Measurements from ENCODE around the gene NINJ1. TPM values are rescaled to one million over a fixed set of nuclear protein-coding genes. Genes with fewer than 3 reads are reported as not detected.
A peak's percentile ranks its signal among the peaks of the same experiment; 100 is the strongest.

NINJ1 gene
- polyA plus RNA-seq, 1 of the 3 experiments (the other 2 are of a cell fraction): 31.7 TPM

DNA sequence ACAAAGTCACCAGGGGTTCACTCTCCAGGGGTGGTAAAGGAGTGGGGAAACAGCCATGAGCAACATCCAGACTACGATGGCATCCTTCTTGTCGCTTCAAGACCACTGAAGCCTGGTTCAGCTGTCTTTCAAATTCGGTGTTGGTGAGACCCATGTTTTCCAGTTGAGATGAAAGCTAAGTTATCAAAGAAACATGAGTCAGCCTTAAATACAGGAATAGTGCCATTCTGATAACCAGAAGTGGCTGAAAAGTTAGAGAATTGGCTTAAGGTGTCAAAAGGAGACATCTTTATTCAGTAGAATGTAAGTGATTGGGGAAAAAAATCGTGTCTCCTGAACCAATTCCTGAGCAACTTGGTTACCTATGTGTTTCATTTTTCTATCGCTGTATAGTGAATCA, 45.0 kb downstream of the NINJ1 start (continued):
- no peak for TF ChIP-seq ZBTB33 (IDR thresholded peaks at IDR 0.05; ENCODE audit: borderline replicate concordance, low read depth)
- TF ChIP-seq, protein P1, sequence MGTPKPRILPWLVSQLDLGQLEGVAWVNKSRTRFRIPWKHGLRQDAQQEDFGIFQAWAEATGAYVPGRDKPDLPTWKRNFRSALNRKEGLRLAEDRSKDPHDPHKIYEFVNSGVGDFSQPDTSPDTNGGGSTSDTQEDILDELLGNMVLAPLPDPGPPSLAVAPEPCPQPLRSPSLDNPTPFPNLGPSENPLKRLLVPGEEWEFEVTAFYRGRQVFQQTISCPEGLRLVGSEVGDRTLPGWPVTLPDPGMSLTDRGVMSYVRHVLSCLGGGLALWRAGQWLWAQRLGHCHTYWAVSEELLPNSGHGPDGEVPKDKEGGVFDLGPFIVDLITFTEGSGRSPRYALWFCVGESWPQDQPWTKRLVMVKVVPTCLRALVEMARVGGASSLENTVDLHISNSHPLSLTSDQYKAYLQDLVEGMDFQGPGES (IDR thresholded peaks at IDR 0.05; ENCODE audit: low read depth, low read length): no peak
- no peak for TF ChIP-seq NFIC (IDR thresholded peaks at IDR 0.05; ENCODE audit: borderline replicate concordance)

DNA sequence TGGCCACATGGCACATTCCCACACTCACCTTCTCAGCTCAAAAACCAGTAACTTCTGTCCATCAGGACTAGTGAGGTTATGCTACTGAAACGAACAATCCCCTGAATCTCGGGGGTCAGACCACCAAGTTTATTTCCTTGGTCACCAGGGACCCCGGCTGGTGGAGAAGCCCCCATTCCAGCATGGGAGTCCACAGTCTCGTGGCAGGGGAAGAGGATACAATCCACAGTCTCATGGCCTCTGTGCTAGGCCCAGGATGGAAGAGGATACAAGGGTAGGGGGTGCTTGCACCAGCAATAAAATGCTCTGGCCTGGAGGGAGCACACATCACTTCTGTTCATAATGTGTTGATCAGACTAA, 45.4 kb downstream of the NINJ1 start:
- 42% methylated on average over 4 of the region's 4 CpGs for WGBS (ENCODE audit: low lambda C conversion rate)
- no peaks in the 10 kb centered on the region for H4K20me1 ChIP-seq (ENCODE audit: insufficient read depth)
- H3K79me2 ChIP-seq (ENCODE audit: insufficient read depth): no peaks in the 10 kb centered on the region
- H3K36me3 ChIP-seq (replicated peaks in 1 of 2; ENCODE audit: control insufficient read depth in 1 of 2, insufficient read depth in 2 of 2, low read length in 1 of 2): no peaks in the 10 kb centered on the region
- H3K4me1 ChIP-seq (ENCODE audit: control insufficient read depth in 1 of 2, insufficient read depth in 2 of 2, low read depth in 1 of 2, low read length in 1 of 2): peaks cover 0 to 2% of the 10 kb centered on the region in 2 experiments; a peak in 1 of 4 replicates
- no peak overlapping the region for H2AFZ ChIP-seq (ENCODE audit: low read depth)
- H3F3A ChIP-seq (replicated peaks; ENCODE audit: insufficient read depth): peaks cover 12% of the 10 kb centered on the region
- no peaks in the 10 kb centered on the region for H3K27me3 ChIP-seq (ENCODE audit: insufficient read depth)
- ChIA-PET POLR2A (no interaction called here), CTCF (interaction anchor here (1.0 kb wide), 1 partner anchor 216 kb away, joined by 3 read pairs; no protein-coding TSS in a partner anchor)
- no peak overlapping the region for H3K4me2 ChIP-seq
- H3K9me3 ChIP-seq: no peaks in the 10 kb centered on the region
- no peak overlapping the region for H3K27ac ChIP-seq (ENCODE audit: low read depth in 2 of 2, low read length in 1 of 2)
- no peaks in the 10 kb centered on the region for H3K9me2 ChIP-seq
- H3K4me3 ChIP-seq (ENCODE audit: low read depth in 2 of 2, low read length in 1 of 2): no peak overlapping the region
- H3K9ac ChIP-seq: no peak overlapping the region
- TF ChIP-seq FOSL2 (IDR thresholded peaks at IDR 0.05; ENCODE audit: borderline replicate concordance, low read depth) (no peak), ZBTB33 (IDR thresholded peaks at IDR 0.05; ENCODE audit: borderline replicate concordance, low read depth) (no peak), RXRA (IDR thresholded peaks at IDR 0.05; ENCODE audit: borderline replicate concordance, low read depth) (no peak), TAF1 (IDR thresholded peaks at IDR 0.05; ENCODE audit: borderline replicate concordance, low read depth, low read length) (no peak), ELF1 (IDR thresholded peaks at IDR 0.05) (no peak)
- TF ChIP-seq, protein P2, sequence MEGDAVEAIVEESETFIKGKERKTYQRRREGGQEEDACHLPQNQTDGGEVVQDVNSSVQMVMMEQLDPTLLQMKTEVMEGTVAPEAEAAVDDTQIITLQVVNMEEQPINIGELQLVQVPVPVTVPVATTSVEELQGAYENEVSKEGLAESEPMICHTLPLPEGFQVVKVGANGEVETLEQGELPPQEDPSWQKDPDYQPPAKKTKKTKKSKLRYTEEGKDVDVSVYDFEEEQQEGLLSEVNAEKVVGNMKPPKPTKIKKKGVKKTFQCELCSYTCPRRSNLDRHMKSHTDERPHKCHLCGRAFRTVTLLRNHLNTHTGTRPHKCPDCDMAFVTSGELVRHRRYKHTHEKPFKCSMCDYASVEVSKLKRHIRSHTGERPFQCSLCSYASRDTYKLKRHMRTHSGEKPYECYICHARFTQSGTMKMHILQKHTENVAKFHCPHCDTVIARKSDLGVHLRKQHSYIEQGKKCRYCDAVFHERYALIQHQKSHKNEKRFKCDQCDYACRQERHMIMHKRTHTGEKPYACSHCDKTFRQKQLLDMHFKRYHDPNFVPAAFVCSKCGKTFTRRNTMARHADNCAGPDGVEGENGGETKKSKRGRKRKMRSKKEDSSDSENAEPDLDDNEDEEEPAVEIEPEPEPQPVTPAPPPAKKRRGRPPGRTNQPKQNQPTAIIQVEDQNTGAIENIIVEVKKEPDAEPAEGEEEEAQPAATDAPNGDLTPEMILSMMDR (IDR thresholded peaks at IDR 0.05): no peak
- peak; percentile 2 for DNase-seq

All from SK-N-SH (cell line).